ENCODE results near the gene ACBD6.
A peak's percentile ranks its signal among the peaks of the same experiment; 100 is the strongest.
"Not testable (repeated sequence)": the region's sequence is repeated elsewhere in the genome, so short reads cannot be mapped to it uniquely, and the experiment has no call there.

Gene ACBD6

GRCh38 chr1:180488661-180489060 is 13.7 kb downstream of the ACBD6 start:
- no peak for DNase-seq

- no peak for DNase-seq
Observed at GRCh38 chr1:180486092-180486491, 16.3 kb downstream of the ACBD6 start.

GRCh38 chr1:180484490-180484889 is 17.9 kb downstream of the ACBD6 start:
- no peak for DNase-seq

GRCh38 chr1:180482425-180483275 is 19.7 kb downstream of the ACBD6 start:
- peak; percentile 52 for DNase-seq

GRCh38 chr1:180470031-180470430 is 32.3 kb downstream of the ACBD6 start:
- DNase-seq = no peak

GRCh38 chr1:180468311-180468710 is 34.1 kb downstream of the ACBD6 start:
- no peak for DNase-seq

- peak; percentile 2 for DNase-seq
Observed at GRCh38 chr1:180462102-180462501, 40.3 kb downstream of the ACBD6 start.

- DNase-seq = not testable (repeated sequence)
Observed at GRCh38 chr1:180461682-180462081, 40.7 kb downstream of the ACBD6 start.

- no peak for DNase-seq
Observed at GRCh38 chr1:180458807-180459206, 43.6 kb downstream of the ACBD6 start.

- DNase-seq = no peak
Observed at GRCh38 chr1:180456191-180456590, 46.2 kb downstream of the ACBD6 start.

GRCh38 chr1:180451504-180451903 is 50.9 kb downstream of the ACBD6 start:
- DNase-seq = no peak

- no peak for DNase-seq
Observed at GRCh38 chr1:180444522-180444921, 57.9 kb downstream of the ACBD6 start.

GRCh38 chr1:180440335-180440734 is 62.0 kb downstream of the ACBD6 start:
- no peak for DNase-seq

- no peak for DNase-seq
Observed at GRCh38 chr1:180435566-180435965, 66.8 kb downstream of the ACBD6 start.

GRCh38 chr1:180433873-180434272 is 68.5 kb downstream of the ACBD6 start:
- DNase-seq = no peak

- DNase-seq = no peak
Observed at GRCh38 chr1:180431683-180432082, 70.7 kb downstream of the ACBD6 start.

GRCh38 chr1:180428782-180429695 is 73.3 kb downstream of the ACBD6 start:
- DNase-seq = no peak

- DNase-seq = no peak
Observed at GRCh38 chr1:180425952-180426351, 76.4 kb downstream of the ACBD6 start.

- DNase-seq = no peak
Observed at GRCh38 chr1:180424848-180425457, 77.4 kb downstream of the ACBD6 start.

- no peak for DNase-seq
Observed at GRCh38 chr1:180421614-180422013, 80.8 kb downstream of the ACBD6 start.

GRCh38 chr1:180421145-180421544 is 81.2 kb downstream of the ACBD6 start:
- not testable (repeated sequence) for DNase-seq

GRCh38 chr1:180415985-180416633 is 86.3 kb downstream of the ACBD6 start:
- DNase-seq = peak; percentile 49

All from fibroblast of skin of scalp (primary cell).